HepG2 (cell line): Measurements from ENCODE around the gene GFAP. TPM values are rescaled to one million over a fixed set of nuclear protein-coding genes. Genes with fewer than 3 reads are reported as not detected.

Experiments used
- ATAC-seq: fragments of 200-7000 bp; cut with Tn5 transposase; 3 replicates; pipeline ENCODE4 v1.9.1; 2020; ENCODE audit warnings: mild to moderate bottlenecking, moderate library complexity
- BruUV-seq: library from RNA; stranded (reverse); fragments of 400-500 nt; replicated peaks from 2 replicates; lab custom pipeline; 2021; lab: Mats Ljungman, UMichigan
- CTCF ChIA-PET: fragments of 300-600 bp; formaldehyde crosslinking; extraction: SDS; loops from one replicate; lab custom pipeline; 2021; ENCODE audit warnings: low total read pairs, inconsistent platforms, low intra/inter-chr PET ratio; lab: Yijun Ruan, JAX
- POLR2A ChIA-PET: fragments of 350-600 bp; sonication (Branson Sonifier 250); formaldehyde crosslinking; loops from one replicate; lab custom pipeline; 2020; ENCODE audit warnings: antibody characterized with exemption, inconsistent platforms; lab: Yijun Ruan, JAX
- DNase-seq: peaks from one replicate; pipeline ENCODE4 v3.0.0-alpha.2; 2015; ENCODE audit warnings: low spot score
- FAIRE-seq: peaks from 3 replicates; lab custom pipeline; 2011; peaks lifted over from hg19 to GRCh38; lab: Jason Lieb, UNC
- H2AFZ ChIP-seq: one replicate; pipeline ENCODE4 v1.6.1; 2011; ENCODE audit warnings: low read length, inconsistent platforms
- H3K27ac ChIP-seq: fragments of 300-600 bp; 3 replicates; pipeline ENCODE4 v1.8.0; 2011; ENCODE audit warnings: mixed run types, mild to moderate bottlenecking, mixed read lengths, low read length, inconsistent platforms; ENCODE audit not compliant: insufficient read depth; ENCODE audit errors: extremely low read length
- H3K27me3 ChIP-seq, 2 experiments: fragments of 200-600 bp in 1 of 2; 2 replicates in 1 of 2; 3 replicates in 1 of 2; pipeline versions ENCODE4 v1.6.0 to v1.8.0; 2011; ENCODE audit warnings: low read length in 2 of 2, mild to moderate bottlenecking in 2 of 2, moderate library complexity in 2 of 2, inconsistent platforms in 1 of 2; ENCODE audit not compliant: insufficient read depth in 2 of 2, control insufficient read depth in 1 of 2
- H3K36me3 ChIP-seq, 2 experiments: fragments of 200-600 bp in 1 of 2; replicated peaks in 1 of 2; 2 replicates in 1 of 2; 3 replicates in 1 of 2; pipeline versions ENCODE4 v1.5.1 to v1.8.0; 2011; ENCODE audit warnings: low read length in 2 of 2, inconsistent platforms in 1 of 2; ENCODE audit not compliant: insufficient read depth in 2 of 2, control insufficient read depth in 1 of 2
- H3K4me1 ChIP-seq: 2 replicates; pipeline ENCODE4 v1.5.1; 2012; ENCODE audit warnings: low read length, inconsistent platforms; ENCODE audit not compliant: insufficient read depth
- H3K4me2 ChIP-seq: 2 replicates; pipeline ENCODE4 v1.6.0; 2011; ENCODE audit warnings: low read depth, low read length, inconsistent platforms
- H3K4me3 ChIP-seq, 3 experiments: fragments of 200-600 bp in 1 of 3; sonication (generic), shearing (Covaris generic) in 1 of 3; replicated peaks in 1 of 3; 2 replicates each; pipeline ENCODE4 v1.5.1; 2011 to 2016; ENCODE audit warnings: low read length in 3 of 3, inconsistent platforms in 2 of 3, low read depth in 2 of 3, mild to moderate bottlenecking in 2 of 3, control low read depth in 1 of 3, mixed read lengths in 1 of 3; ENCODE audit not compliant: insufficient read depth in 1 of 3
- H3K79me2 ChIP-seq: one replicate; pipeline ENCODE4 v1.6.1; 2011; ENCODE audit warnings: low read length, inconsistent platforms; ENCODE audit not compliant: insufficient read depth
- H3K9ac ChIP-seq: 2 replicates; pipeline ENCODE4 v1.6.0; 2011; ENCODE audit warnings: mild to moderate bottlenecking, low read depth, low read length, inconsistent platforms; ENCODE audit not compliant: insufficient read depth
- H3K9me3 ChIP-seq: 2 replicates; pipeline ENCODE4 v1.5.1; 2012; ENCODE audit warnings: mild to moderate bottlenecking, low read length
- H4K20me1 ChIP-seq: 2 replicates; pipeline ENCODE4 v1.6.0; 2011; ENCODE audit warnings: inconsistent platforms, mild to moderate bottlenecking, low read length, moderate library complexity; ENCODE audit not compliant: insufficient read depth
- ATRX ChIP-seq: sonication (generic); formaldehyde crosslinking; IDR thresholded peaks from 2 replicates; pipeline ENCODE4 v1.4.0; 2020; ENCODE audit warnings: missing genetic modification reagents, borderline replicate concordance
- EED ChIP-seq: sonication (generic); formaldehyde crosslinking; IDR thresholded peaks from 2 replicates; pipeline ENCODE4 v1.5.0; 2020; ENCODE audit warnings: mild to moderate bottlenecking, missing genetic modification reagents
- KLF13 ChIP-seq: sonication (generic); formaldehyde crosslinking; IDR thresholded peaks from 2 replicates; pipeline ENCODE4 v1.4.0; 2020; ENCODE audit warnings: mild to moderate bottlenecking, missing genetic modification reagents
- MEIS2 ChIP-seq: sonication (generic); formaldehyde crosslinking; IDR thresholded peaks from 2 replicates; pipeline ENCODE4 v1.9.0; 2021; ENCODE audit warnings: mild to moderate bottlenecking, missing genetic modification reagents
- POLR2AphosphoS2 ChIP-seq: IDR thresholded peaks from 2 replicates; pipeline ENCODE4 v1.6.1; 2011; ENCODE audit warnings: low read depth, low read length, improper control_type of control experiment
- RBM22 ChIP-seq: fragments of 200-400 bp; formaldehyde crosslinking; optimal IDR thresholded peaks from 2 replicates; pipeline ENCODE3; 2017; ENCODE audit warnings: mild to moderate bottlenecking, low read length, moderate library complexity
- SAFB2 ChIP-seq: sonication (generic); formaldehyde crosslinking; IDR thresholded peaks from 2 replicates; pipeline ENCODE4 v1.5.1; 2020; ENCODE audit warnings: missing genetic modification reagents, low read depth, mild to moderate bottlenecking, borderline replicate concordance
- ZKSCAN1 ChIP-seq: fragments of 150-350 bp; IDR thresholded peaks from 2 replicates; pipeline ENCODE4 v1.6.1; 2014; ENCODE audit warnings: low read length
- ZNF225 ChIP-seq: sonication (generic); formaldehyde crosslinking; IDR thresholded peaks from 2 replicates; pipeline ENCODE4 v1.4.0; 2020; ENCODE audit warnings: mild to moderate bottlenecking, missing genetic modification reagents
- ZNF329 ChIP-seq: sonication (generic); formaldehyde crosslinking; IDR thresholded peaks from 2 replicates; pipeline ENCODE4 v1.9.0; 2021; ENCODE audit warnings: low read depth, mild to moderate bottlenecking, missing genetic modification reagents
- ZNF607 ChIP-seq: sonication (generic); formaldehyde crosslinking; IDR thresholded peaks from 2 replicates; pipeline ENCODE4 v1.5.1; 2020; ENCODE audit warnings: missing genetic modification reagents, mild to moderate bottlenecking, borderline replicate concordance
- ZNF713 ChIP-seq: sonication (generic); formaldehyde crosslinking; IDR thresholded peaks from 2 replicates; pipeline ENCODE4 v1.4.0; 2020; ENCODE audit warnings: mild to moderate bottlenecking, missing genetic modification reagents
- WGBS: methylation state at CpG from one replicate; pipeline ENCODE4 v1.1.6; 2017; ENCODE audit warnings: low lambda C conversion rate; 5-methylcytosine and 5-hydroxymethylcytosine counted together
- in situ Hi-C: cut with HindIII; loops from 2 replicates; pipeline ENCODE4 v1.10.0; 2017; ENCODE audit warnings: low pct_unique_long_range_greater_than_20kb; ENCODE audit not compliant: extremely low pct_ligation_motif_present
- intact Hi-C: fragments of 100-400 bp; cut with micrococcal nuclease; formaldehyde crosslinking; loops from one replicate; pipeline ENCODE4 v1.10.0; 2022; ENCODE audit not compliant: unreplicated experiment
- polyA plus RNA-seq, 8 experiments: library from polyadenylated mRNA; depleted of rRNA in 3 of 8; stranded (reverse) in 7 of 8; unstranded in 1 of 8; fragments of >200 nt; fragmentation: Illumina TruSeq in 4 of 8; extraction: Trizol in 4 of 8; gene quantifications; 2 replicates each; pipeline versions ENCODE4 v1.2.1 to v1.2.3, GENCODE V29; 2011 to 2016; ENCODE audit warnings: low read depth in 4 of 8, missing spikeins in 1 of 8, mixed read lengths in 1 of 8; ENCODE audit not compliant: insufficient read depth in 1 of 8
- total RNA-seq, 5 experiments: library from RNA; depleted of rRNA; stranded (reverse); fragments of >200 nt; fragmentation: Illumina TruSeq; extraction: Trizol; gene quantifications; 2 replicates each; pipeline ENCODE4 v1.2.3, GENCODE V29; 2016; ENCODE audit warnings: low read depth in 1 of 5
- TF ChIP-seq, protein P1 (sequence below): sonication (generic); formaldehyde crosslinking; IDR thresholded peaks from 2 replicates; pipeline ENCODE4 v1.5.0; 2020; ENCODE audit warnings: missing genetic modification reagents
- TF ChIP-seq, protein P2 (sequence below): sonication (generic); formaldehyde crosslinking; IDR thresholded peaks from 2 replicates; pipeline ENCODE4 v1.4.0; 2020; ENCODE audit warnings: missing genetic modification reagents, mild to moderate bottlenecking, borderline replicate concordance
- TF ChIP-seq, protein P3 (sequence below): sonication (generic); formaldehyde crosslinking; IDR thresholded peaks from 2 replicates; pipeline ENCODE4 v1.4.0; 2020; ENCODE audit warnings: low read depth, missing genetic modification reagents
- TF ChIP-seq, protein P4 (sequence below): sonication (generic); formaldehyde crosslinking; IDR thresholded peaks from 2 replicates; pipeline ENCODE4 v1.4.0; 2020; ENCODE audit warnings: mild to moderate bottlenecking, missing genetic modification reagents

Gene GFAP
- total and polyA plus RNA-seq, 2 of the 13 experiments (the other 11 are each of a cell fraction or from before 2014, with no cell fraction given), result 0.11 to 0.29 TPM

DNA sequence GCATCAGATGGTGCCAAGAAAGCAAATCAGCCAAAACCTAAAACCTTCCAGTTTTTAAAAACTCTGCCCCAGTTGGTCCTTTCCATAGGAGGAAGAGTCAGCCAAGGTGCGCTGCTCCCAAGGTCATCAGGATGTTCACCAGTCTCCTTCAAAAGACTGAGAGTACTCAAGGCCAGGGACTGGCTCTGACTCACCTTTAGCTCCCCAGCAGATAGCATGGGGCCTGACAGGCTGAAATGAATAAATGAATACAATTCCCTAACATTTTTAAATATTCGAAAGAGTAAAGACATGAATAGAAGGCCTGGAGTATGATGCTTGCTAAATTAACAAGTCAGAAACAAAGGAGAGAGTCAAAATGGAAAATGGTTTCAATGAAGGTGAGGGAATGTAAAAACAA is 35.2 kb downstream of the GFAP start:
- Histone ChIP-seq H3K27ac (no peak overlapping the region), H3K36me3 (peaks cover 47 to 90% of the 10 kb centered on the region in 2 experiments), H3K4me2 (no peak overlapping the region), H4K20me1 (no peaks in the 10 kb centered on the region), H3K4me3 (no peak overlapping the region), H3K9ac (no peak overlapping the region), H3K4me1 (no peaks in the 10 kb centered on the region), H3K79me2 (no peaks in the 10 kb centered on the region), H2AFZ (no peak overlapping the region), H3K9me3 (no peaks in the 10 kb centered on the region), H3K27me3 (no peaks in the 10 kb centered on the region)
- ChIA-PET CTCF (no interaction called here), POLR2A (no interaction called here)
- FAIRE-seq (no peak), ATAC-seq (no peak), DNase-seq (no peak)
- TF ChIP-seq, protein P1, sequence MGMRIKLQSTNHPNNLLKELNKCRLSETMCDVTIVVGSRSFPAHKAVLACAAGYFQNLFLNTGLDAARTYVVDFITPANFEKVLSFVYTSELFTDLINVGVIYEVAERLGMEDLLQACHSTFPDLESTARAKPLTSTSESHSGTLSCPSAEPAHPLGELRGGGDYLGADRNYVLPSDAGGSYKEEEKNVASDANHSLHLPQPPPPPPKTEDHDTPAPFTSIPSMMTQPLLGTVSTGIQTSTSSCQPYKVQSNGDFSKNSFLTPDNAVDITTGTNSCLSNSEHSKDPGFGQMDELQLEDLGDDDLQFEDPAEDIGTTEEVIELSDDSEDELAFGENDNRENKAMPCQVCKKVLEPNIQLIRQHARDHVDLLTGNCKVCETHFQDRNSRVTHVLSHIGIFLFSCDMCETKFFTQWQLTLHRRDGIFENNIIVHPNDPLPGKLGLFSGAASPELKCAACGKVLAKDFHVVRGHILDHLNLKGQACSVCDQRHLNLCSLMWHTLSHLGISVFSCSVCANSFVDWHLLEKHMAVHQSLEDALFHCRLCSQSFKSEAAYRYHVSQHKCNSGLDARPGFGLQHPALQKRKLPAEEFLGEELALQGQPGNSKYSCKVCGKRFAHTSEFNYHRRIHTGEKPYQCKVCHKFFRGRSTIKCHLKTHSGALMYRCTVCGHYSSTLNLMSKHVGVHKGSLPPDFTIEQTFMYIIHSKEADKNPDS (CRISPR knock-in tag), result no peak
- TF ChIP-seq ZNF713 (CRISPR knock-in tag) (no peak), MEIS2 (no peak), ZNF329 (CRISPR knock-in tag) (no peak), ZNF607 (CRISPR knock-in tag) (no peak), SAFB2 (CRISPR knock-in tag) (no peak), ZKSCAN1 (no peak), ATRX (no peak), POLR2AphosphoS2 (no peak), EED (CRISPR knock-in tag) (no peak), ZNF225 (CRISPR knock-in tag) (no peak), RBM22 (no peak), KLF13 (CRISPR knock-in tag) (no peak)
- TF ChIP-seq, protein P2, sequence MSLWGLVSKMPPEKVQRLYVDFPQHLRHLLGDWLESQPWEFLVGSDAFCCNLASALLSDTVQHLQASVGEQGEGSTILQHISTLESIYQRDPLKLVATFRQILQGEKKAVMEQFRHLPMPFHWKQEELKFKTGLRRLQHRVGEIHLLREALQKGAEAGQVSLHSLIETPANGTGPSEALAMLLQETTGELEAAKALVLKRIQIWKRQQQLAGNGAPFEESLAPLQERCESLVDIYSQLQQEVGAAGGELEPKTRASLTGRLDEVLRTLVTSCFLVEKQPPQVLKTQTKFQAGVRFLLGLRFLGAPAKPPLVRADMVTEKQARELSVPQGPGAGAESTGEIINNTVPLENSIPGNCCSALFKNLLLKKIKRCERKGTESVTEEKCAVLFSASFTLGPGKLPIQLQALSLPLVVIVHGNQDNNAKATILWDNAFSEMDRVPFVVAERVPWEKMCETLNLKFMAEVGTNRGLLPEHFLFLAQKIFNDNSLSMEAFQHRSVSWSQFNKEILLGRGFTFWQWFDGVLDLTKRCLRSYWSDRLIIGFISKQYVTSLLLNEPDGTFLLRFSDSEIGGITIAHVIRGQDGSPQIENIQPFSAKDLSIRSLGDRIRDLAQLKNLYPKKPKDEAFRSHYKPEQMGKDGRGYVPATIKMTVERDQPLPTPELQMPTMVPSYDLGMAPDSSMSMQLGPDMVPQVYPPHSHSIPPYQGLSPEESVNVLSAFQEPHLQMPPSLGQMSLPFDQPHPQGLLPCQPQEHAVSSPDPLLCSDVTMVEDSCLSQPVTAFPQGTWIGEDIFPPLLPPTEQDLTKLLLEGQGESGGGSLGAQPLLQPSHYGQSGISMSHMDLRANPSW (CRISPR knock-in tag), result no peak
- TF ChIP-seq, protein P3, sequence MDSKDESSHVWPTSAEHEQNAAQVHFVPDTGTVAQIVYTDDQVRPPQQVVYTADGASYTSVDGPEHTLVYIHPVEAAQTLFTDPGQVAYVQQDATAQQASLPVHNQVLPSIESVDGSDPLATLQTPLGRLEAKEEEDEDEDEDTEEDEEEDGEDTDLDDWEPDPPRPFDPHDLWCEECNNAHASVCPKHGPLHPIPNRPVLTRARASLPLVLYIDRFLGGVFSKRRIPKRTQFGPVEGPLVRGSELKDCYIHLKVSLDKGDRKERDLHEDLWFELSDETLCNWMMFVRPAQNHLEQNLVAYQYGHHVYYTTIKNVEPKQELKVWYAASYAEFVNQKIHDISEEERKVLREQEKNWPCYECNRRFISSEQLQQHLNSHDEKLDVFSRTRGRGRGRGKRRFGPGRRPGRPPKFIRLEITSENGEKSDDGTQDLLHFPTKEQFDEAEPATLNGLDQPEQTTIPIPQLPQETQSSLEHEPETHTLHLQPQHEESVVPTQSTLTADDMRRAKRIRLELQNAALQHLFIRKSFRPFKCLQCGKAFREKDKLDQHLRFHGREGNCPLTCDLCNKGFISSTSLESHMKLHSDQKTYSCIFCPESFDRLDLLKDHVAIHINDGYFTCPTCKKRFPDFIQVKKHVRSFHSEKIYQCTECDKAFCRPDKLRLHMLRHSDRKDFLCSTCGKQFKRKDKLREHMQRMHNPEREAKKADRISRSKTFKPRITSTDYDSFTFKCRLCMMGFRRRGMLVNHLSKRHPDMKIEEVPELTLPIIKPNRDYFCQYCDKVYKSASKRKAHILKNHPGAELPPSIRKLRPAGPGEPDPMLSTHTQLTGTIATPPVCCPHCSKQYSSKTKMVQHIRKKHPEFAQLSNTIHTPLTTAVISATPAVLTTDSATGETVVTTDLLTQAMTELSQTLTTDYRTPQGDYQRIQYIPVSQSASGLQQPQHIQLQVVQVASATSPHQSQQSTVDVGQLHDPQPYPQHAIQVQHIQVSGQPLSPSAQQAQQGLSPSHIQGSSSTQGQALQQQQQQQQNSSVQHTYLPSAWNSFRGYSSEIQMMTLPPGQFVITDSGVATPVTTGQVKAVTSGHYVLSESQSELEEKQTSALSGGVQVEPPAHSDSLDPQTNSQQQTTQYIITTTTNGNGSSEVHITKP (CRISPR knock-in tag), result no peak
- TF ChIP-seq, protein P4, sequence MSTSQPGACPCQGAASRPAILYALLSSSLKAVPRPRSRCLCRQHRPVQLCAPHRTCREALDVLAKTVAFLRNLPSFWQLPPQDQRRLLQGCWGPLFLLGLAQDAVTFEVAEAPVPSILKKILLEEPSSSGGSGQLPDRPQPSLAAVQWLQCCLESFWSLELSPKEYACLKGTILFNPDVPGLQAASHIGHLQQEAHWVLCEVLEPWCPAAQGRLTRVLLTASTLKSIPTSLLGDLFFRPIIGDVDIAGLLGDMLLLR (CRISPR knock-in tag), result no peak
- intact Hi-C loops, result no loop called here
- BruUV-seq, result no TSS peak
- in situ Hi-C loops, result no loop called here
- 96% methylated on average over 2 of the region's 2 CpGs for WGBS
